B cell (primary cell): ENCODE measurements around the gene PYGO2. TPM values are rescaled to one million over a fixed set of nuclear protein-coding genes. Genes with fewer than 3 reads are reported as not detected.
"Not testable (repeated sequence)": the region's sequence is repeated elsewhere in the genome, so short reads cannot be mapped to it uniquely, and the experiment has no call there.

Experiments
- ATAC-seq: fragments of 200-7000 bp; cut with Tn5 transposase; one replicate; pipeline ENCODE4 v1.10.0; 2021; ENCODE audit warnings: low read depth, mild to moderate bottlenecking, moderate number of reproducible peaks, moderate library complexity
- CTCF ChIA-PET: fragments of 350-600 bp; sonication (Branson Sonifier 250); formaldehyde crosslinking; loops from one replicate; lab custom pipeline; 2021; ENCODE audit warnings: antibody characterized with exemption, inconsistent platforms; lab: Charles Lee
- POLR2A ChIA-PET: fragments of 350-600 bp; sonication (Branson Sonifier 250); formaldehyde crosslinking; loops from one replicate; lab custom pipeline; 2021; ENCODE audit warnings: antibody characterized with exemption; lab: Charles Lee
- DNase-seq: peaks from one replicate; pipeline ENCODE4 v3.0.0; 2013
- H2AFZ ChIP-seq: 2 replicates; pipeline ENCODE4 v1.6.1; 2012; ENCODE audit warnings: mild to moderate bottlenecking, low read depth, low read length; ENCODE audit not compliant: insufficient read depth, poor library complexity, severe bottlenecking
- H3K27ac ChIP-seq, 2 donors: 1 replicate in 1 of 2; 2 replicates in 1 of 2; pipeline ENCODE4 v1.5.1; 2012 to 2013; ENCODE audit warnings: low read length in 2 of 2, mild to moderate bottlenecking in 2 of 2, moderate library complexity in 1 of 2
- H3K27me3 ChIP-seq, 4 experiments: fragments of 200-600 bp in 1 of 4; sonication (generic) in 1 of 4; replicated peaks in 1 of 4; 1 replicate in 2 of 4; 2 replicates in 2 of 4; pipeline versions ENCODE4 v1.6.1 to v1.7.0; 2013 to 2016; ENCODE audit warnings: low read length in 3 of 4, mild to moderate bottlenecking in 2 of 4, mixed read lengths in 1 of 4, moderate library complexity in 1 of 4; ENCODE audit not compliant: insufficient read depth in 4 of 4, control insufficient read depth in 3 of 4; ENCODE audit errors: control extremely low read depth in 1 of 4
- H3K36me3 ChIP-seq, 2 experiments: replicated peaks in 1 of 2; 1 replicate in 1 of 2; 2 replicates in 1 of 2; pipeline versions ENCODE4 v1.6.1 to v1.7.1; 2013; ENCODE audit warnings: low read length in 1 of 2; ENCODE audit not compliant: insufficient read depth in 2 of 2, control insufficient read depth in 1 of 2; ENCODE audit errors: control extremely low read depth in 1 of 2, extremely low read depth in 1 of 2
- H3K4me1 ChIP-seq, 2 donors: fragments of 200-600 bp in 1 of 2; sonication (generic) in 1 of 2; 1 replicate in 1 of 2; 2 replicates in 1 of 2; pipeline versions ENCODE4 v1.5.1 to v1.6.1; 2013 to 2017; ENCODE audit warnings: low read length in 2 of 2; ENCODE audit not compliant: control insufficient read depth in 2 of 2, insufficient read depth in 2 of 2
- H3K4me2 ChIP-seq: replicated peaks from 2 replicates; pipeline ENCODE3; 2012; ENCODE audit warnings: mild to moderate bottlenecking, low read depth, low read length; ENCODE audit not compliant: poor library complexity, severe bottlenecking
- H3K4me3 ChIP-seq, 5 experiments: fragments of 200-600 bp in 1 of 5; sonication (generic) in 1 of 5; 1 replicate in 3 of 5; 2 replicates in 2 of 5; pipeline versions ENCODE4 v1.5.1 to v1.7.0; 2011 to 2016; ENCODE audit warnings: low read length in 4 of 5, mild to moderate bottlenecking in 4 of 5, low read depth in 2 of 5, control low read depth in 1 of 5, moderate library complexity in 1 of 5; ENCODE audit not compliant: insufficient read depth in 1 of 5; ENCODE audit errors: control extremely low read depth in 1 of 5, extremely low read depth in 1 of 5
- H3K79me2 ChIP-seq: fragments of 200-600 bp; sonication (generic); one replicate; pipeline ENCODE4 v1.6.0; 2016; ENCODE audit warnings: low read length; ENCODE audit not compliant: control insufficient read depth, insufficient read depth
- H3K9ac ChIP-seq: fragments of 200-600 bp; sonication (generic); 2 replicates; pipeline ENCODE4 v1.6.1; 2017; ENCODE audit warnings: mild to moderate bottlenecking, low read length, moderate library complexity
- H3K9me3 ChIP-seq, 3 donors: one replicate each; pipeline versions ENCODE4 v1.6.1 to v1.7.1; 2013; ENCODE audit warnings: low read length in 2 of 3; ENCODE audit not compliant: control insufficient read depth in 2 of 3, insufficient read depth in 1 of 3; ENCODE audit errors: control extremely low read depth in 1 of 3
- H4K20me1 ChIP-seq: 2 replicates; pipeline ENCODE4 v1.6.0; 2012; ENCODE audit warnings: mild to moderate bottlenecking, low read length; ENCODE audit not compliant: insufficient read depth, control insufficient read depth, poor library complexity, severe bottlenecking
- H3K27ac Mint-ChIP-seq: one replicate; pipeline ENCODE4 v1.8.0; 2021; ENCODE audit warnings: mixed read lengths
- H3K27me3 Mint-ChIP-seq: one replicate; pipeline ENCODE4 v1.8.0; 2021; ENCODE audit warnings: mixed read lengths
- H3K4me1 Mint-ChIP-seq: one replicate; pipeline ENCODE4 v1.8.0; 2021; ENCODE audit warnings: mixed read lengths
- H3K4me3 Mint-ChIP-seq: one replicate; pipeline ENCODE4 v1.8.0; 2021; ENCODE audit warnings: mixed read lengths
- H3K9me3 Mint-ChIP-seq: one replicate; pipeline ENCODE4 v1.8.0; 2022; ENCODE audit warnings: mixed read lengths; ENCODE audit not compliant: insufficient read depth
- CTCF ChIP-seq: fragments of 200-600 bp; IDR thresholded peaks from one replicate; pipeline ENCODE4 v1.8.0; 2022; ENCODE audit warnings: antibody characterized with exemption, mild to moderate bottlenecking
- EZH2 ChIP-seq: IDR thresholded peaks from 2 replicates; pipeline ENCODE4 v1.6.1; 2012; ENCODE audit warnings: borderline replicate concordance, low read depth, mild to moderate bottlenecking, moderate library complexity, low read length; ENCODE audit not compliant: insufficient read depth, poor library complexity, severe bottlenecking
- WGBS: methylation state at CpG from one replicate; pipeline ENCODE4 v1.1.5; 2013; ENCODE audit warnings: missing lambda C conversion rate; ENCODE audit not compliant: insufficient coverage; 5-methylcytosine and 5-hydroxymethylcytosine counted together
- intact Hi-C: fragments of 100-400 bp; cut with micrococcal nuclease; formaldehyde crosslinking; loops from one replicate; pipeline ENCODE4 v1.10.0; 2022
- polyA plus RNA-seq: library from polyadenylated mRNA; depleted of rRNA; stranded (reverse); fragments of >200 nt; gene quantifications from 2 replicates; pipeline ENCODE4 v1.2.3, GENCODE V29; 2012
- total RNA-seq, 2 donors: library from RNA; stranded (reverse); fragments of 120-200 nt in 1 of 2; gene quantifications; 1 replicate in 1 of 2; 2 replicates in 1 of 2; pipeline versions ENCODE4 v1.2.3 to v1.2.4, GENCODE V29; 2013 to 2022

The PYGO2 gene
- total and polyA plus RNA-seq, 2 donors (not counting 1 experiment from before 2014, with no cell fraction given) = 22.2 to 52.7 TPM

- peaks cover 63% of the 10 kb centered on the region for H3K79me2 ChIP-seq
- no peaks in the 10 kb centered on the region for H3K9me3 ChIP-seq
- no peaks in the 10 kb centered on the region for H3K27me3 ChIP-seq
- Mint-ChIP-seq H3K9me3 (no peaks in the 10 kb centered on the region), H3K27ac (no peak overlapping the region), H3K4me1 (peaks cover 12% of the 10 kb centered on the region), H3K27me3 (no peaks in the 10 kb centered on the region), H3K4me3 (no peak overlapping the region)
- H3K4me3 ChIP-seq = peak overlapping the region in 4 of 5 experiments; percentile 55 to 85 (median 74)
- intact Hi-C loops = loop anchor here (2.0 kb wide), 2 partner anchors 34 to 68 kb away; partner anchors contain the start of gene ADAM15
- TF ChIP-seq EZH2 = no peak
- TF ChIP-seq CTCF = no peak
- WGBS = 100% methylated on average over 1 of the region's 6 CpGs
- H2AFZ ChIP-seq = peak overlapping the region; percentile 91
- H3K4me2 ChIP-seq = peak overlapping the region; percentile 87
- H4K20me1 ChIP-seq = peaks cover 12% of the 10 kb centered on the region
- ChIA-PET CTCF (interaction anchor here (0.8 to 9.8 kb wide), 7 partner anchors 8 to 191 kb away, joined by 3 to 72 read pairs (median 16); partner anchors contain the start of genes CKS1B, KRTCAP2, PBXIP1 and PYGO2), POLR2A (interaction anchor here (1.7 kb wide), 1 partner anchor 16 kb away, joined by 9 read pairs; no protein-coding TSS in a partner anchor)
- ATAC-seq = no peak
- no peak for DNase-seq
- peaks cover 5 to 10% of the 10 kb centered on the region in 2 experiments for H3K36me3 ChIP-seq
- H3K9ac ChIP-seq = peak overlapping the region; percentile 87
- peak overlapping the region; percentile 1 to 63 for H3K27ac ChIP-seq
- H3K4me1 ChIP-seq = peaks cover 13 to 19% of the 10 kb centered on the region in 2 donors
These were observed 20.8 kb upstream of the PYGO2 start for GRCh38 chr1:154982341-154982740.

GRCh38 chr1:154978360-154978759 lies 16.8 kb upstream of the PYGO2 start:
- no peaks in the 10 kb centered on the region for H3K9me3 ChIP-seq
- intact Hi-C loops = no loop called here
- peaks cover under 1% of the 10 kb centered on the region for H4K20me1 ChIP-seq
- H3K9ac ChIP-seq = no peak overlapping the region
- peaks cover 4 to 5% of the 10 kb centered on the region in 2 experiments for H3K36me3 ChIP-seq
- Mint-ChIP-seq H3K9me3 (no peaks in the 10 kb centered on the region), H3K4me1 (peaks cover 5% of the 10 kb centered on the region), H3K27ac (no peak overlapping the region), H3K27me3 (no peaks in the 10 kb centered on the region), H3K4me3 (no peak overlapping the region)
- DNase-seq (no peak), ATAC-seq (no peak)
- H3K79me2 ChIP-seq = peaks cover 49% of the 10 kb centered on the region
- ChIA-PET CTCF (interaction anchor here (1.0 to 2.5 kb wide), 4 partner anchors 16 to 107 kb away, joined by 4 to 12 read pairs (median 6); partner anchors contain the start of gene LENEP), POLR2A (interaction anchor here (1.1 kb wide), 1 partner anchor 39 kb away, joined by 3 read pairs; no protein-coding TSS in a partner anchor)
- no CpG with 5 or more reads among the region's 3 CpGs for WGBS
- TF ChIP-seq CTCF (no peak), EZH2 (no peak)
- H3K4me3 ChIP-seq = no peak overlapping the region
- H3K27ac ChIP-seq = no peak overlapping the region
- peaks cover 14 to 23% of the 10 kb centered on the region in 2 donors for H3K4me1 ChIP-seq
- no peaks in the 10 kb centered on the region for H3K27me3 ChIP-seq
- no peak overlapping the region for H2AFZ ChIP-seq
- no peak overlapping the region for H3K4me2 ChIP-seq

GRCh38 chr1:154977762-154978161 lies 16.2 kb upstream of the PYGO2 start:
- peak overlapping the region; percentile 32 for H3K27ac Mint-ChIP-seq
- H3K27me3 ChIP-seq, H4K20me1 ChIP-seq, H3K36me3 ChIP-seq, intact Hi-C loops, H3K27me3 Mint-ChIP-seq, H3K4me3 Mint-ChIP-seq, H3K9ac ChIP-seq, ATAC-seq, H3K9me3 Mint-ChIP-seq, H3K4me3 ChIP-seq, H2AFZ ChIP-seq, H3K4me2 ChIP-seq, H3K9me3 ChIP-seq, DNase-seq, H3K4me1 Mint-ChIP-seq: not testable (repeated sequence)
- peaks cover 18 to 29% of the 10 kb centered on the region in 2 donors for H3K4me1 ChIP-seq
- H3K27ac ChIP-seq = peak overlapping the region in 1 of 2 donors; percentile 4
- peaks cover 52% of the 10 kb centered on the region for H3K79me2 ChIP-seq
- ChIA-PET POLR2A (interaction anchor here (1.1 kb wide), 1 partner anchor 39 kb away, joined by 3 read pairs; no protein-coding TSS in a partner anchor), CTCF (interaction anchor here (1.0 to 8.7 kb wide), 5 partner anchors 16 to 107 kb away, joined by 4 to 110 read pairs (median 7); partner anchors contain the start of gene LENEP)
- WGBS = no CpG with 5 or more reads among the region's 3 CpGs
